GM12878 (cell line): ENCODE results near the gene IRF4.

Experiments
- CBX3 ChIP-seq: fragments of 200-600 bp; sonication (generic); IDR thresholded peaks from 2 replicates; pipeline ENCODE4 v1.6.1; 2016; ENCODE audit warnings: low read depth, borderline replicate concordance
- EZH2 ChIP-seq: IDR thresholded peaks from 2 replicates; pipeline ENCODE4 v1.6.1; 2012; ENCODE audit warnings: low read depth, mild to moderate bottlenecking, control low read depth, inconsistent platforms, low read length, borderline replicate concordance; ENCODE audit not compliant: control insufficient read depth
- NFIC ChIP-seq: IDR thresholded peaks from 2 replicates; pipeline ENCODE4 v1.6.1; 2012; ENCODE audit warnings: low read depth, mild to moderate bottlenecking, inconsistent platforms, low read length, moderate library complexity
- ZBED1 ChIP-seq: IDR thresholded peaks from 2 replicates; pipeline ENCODE4 v1.6.1; 2016; ENCODE audit warnings: borderline replicate concordance
- TF ChIP-seq, protein P1 (sequence below), 3 experiments: IDR thresholded peaks in 2 of 3; conservative IDR thresholded peaks in 1 of 3; 2 replicates each; pipeline ENCODE4 v1.5.1; 2011; ENCODE audit warnings: low read depth in 3 of 3, low read length in 3 of 3, mild to moderate bottlenecking in 3 of 3, control low read depth in 2 of 3, moderate library complexity in 2 of 3, inconsistent platforms in 1 of 3, mixed read lengths in 1 of 3; ENCODE audit not compliant: control insufficient read depth in 2 of 3, insufficient read depth in 1 of 3; ENCODE audit errors: extremely low read depth in 1 of 3

DNA sequence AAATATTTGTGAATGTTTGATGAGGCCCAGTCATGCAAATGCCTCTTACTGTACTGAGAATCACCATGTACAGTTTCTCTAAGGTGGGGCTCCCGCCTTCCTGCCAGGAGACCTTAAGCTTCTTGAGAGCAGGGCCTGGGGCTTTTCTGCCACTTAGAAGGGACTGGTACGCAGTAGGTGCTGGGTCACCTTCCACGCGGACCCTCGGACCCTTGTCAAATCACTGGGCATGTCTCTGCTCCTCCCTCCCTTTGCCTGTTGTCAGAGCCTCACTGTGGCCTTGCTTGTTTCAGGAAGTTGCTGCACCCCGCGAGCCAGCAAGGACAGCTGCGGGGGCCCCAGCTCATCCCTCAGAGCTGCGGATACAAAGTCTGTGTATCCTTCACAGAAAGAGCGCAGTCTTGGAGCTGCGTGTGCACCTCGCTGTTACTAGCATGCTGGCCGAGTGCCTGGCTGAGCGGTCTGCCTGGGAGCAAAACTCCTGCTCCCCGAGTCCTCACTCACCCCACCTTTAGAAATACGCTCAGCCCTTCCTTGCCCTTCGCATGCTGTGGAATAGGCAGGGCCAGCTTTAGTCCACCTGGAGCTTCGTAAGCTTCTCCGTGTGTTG lies 30.7 kb upstream of the IRF4 start:
- TF ChIP-seq, protein P1, sequence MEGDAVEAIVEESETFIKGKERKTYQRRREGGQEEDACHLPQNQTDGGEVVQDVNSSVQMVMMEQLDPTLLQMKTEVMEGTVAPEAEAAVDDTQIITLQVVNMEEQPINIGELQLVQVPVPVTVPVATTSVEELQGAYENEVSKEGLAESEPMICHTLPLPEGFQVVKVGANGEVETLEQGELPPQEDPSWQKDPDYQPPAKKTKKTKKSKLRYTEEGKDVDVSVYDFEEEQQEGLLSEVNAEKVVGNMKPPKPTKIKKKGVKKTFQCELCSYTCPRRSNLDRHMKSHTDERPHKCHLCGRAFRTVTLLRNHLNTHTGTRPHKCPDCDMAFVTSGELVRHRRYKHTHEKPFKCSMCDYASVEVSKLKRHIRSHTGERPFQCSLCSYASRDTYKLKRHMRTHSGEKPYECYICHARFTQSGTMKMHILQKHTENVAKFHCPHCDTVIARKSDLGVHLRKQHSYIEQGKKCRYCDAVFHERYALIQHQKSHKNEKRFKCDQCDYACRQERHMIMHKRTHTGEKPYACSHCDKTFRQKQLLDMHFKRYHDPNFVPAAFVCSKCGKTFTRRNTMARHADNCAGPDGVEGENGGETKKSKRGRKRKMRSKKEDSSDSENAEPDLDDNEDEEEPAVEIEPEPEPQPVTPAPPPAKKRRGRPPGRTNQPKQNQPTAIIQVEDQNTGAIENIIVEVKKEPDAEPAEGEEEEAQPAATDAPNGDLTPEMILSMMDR (IDR thresholded peaks at IDR 0.05 in 2 of 3, conservative IDR thresholded peaks at IDR 0.05 in 1 of 3; ENCODE audit: control insufficient read depth in 2 of 3, extremely low read depth in 1 of 3, insufficient read depth in 1 of 3, low read depth in 3 of 3, low read length in 3 of 3), result no peak
- TF ChIP-seq NFIC, result no peak
- no peak for TF ChIP-seq CBX3
- no peak for TF ChIP-seq EZH2
- no peak for TF ChIP-seq ZBED1
